Keratinocyte (primary cell): ENCODE results near the gene XG. TPM values are rescaled to one million over a fixed set of nuclear protein-coding genes. Genes with fewer than 3 reads are reported as not detected.

ENCODE experiments used
- DNase-seq: peaks from one replicate; pipeline ENCODE4 v3.0.0-alpha.2; 2011; ENCODE audit warnings: low read depth, missing footprints, low spot score
- FAIRE-seq: peaks from 2 replicates; lab custom pipeline; 2011; peaks lifted over from hg19 to GRCh38; lab: Jason Lieb, UNC
- H2AFZ ChIP-seq: 2 replicates; pipeline ENCODE4 v1.6.0; 2012; ENCODE audit warnings: low read length, control low read depth, inconsistent platforms; ENCODE audit not compliant: control insufficient read depth
- H3K27ac ChIP-seq: 2 replicates; pipeline ENCODE4 v1.5.1; 2011; ENCODE audit warnings: low read length; ENCODE audit not compliant: control insufficient read depth, insufficient read depth
- H3K27me3 ChIP-seq: 3 replicates; pipeline ENCODE4 v1.6.0; 2011; ENCODE audit warnings: low read length; ENCODE audit not compliant: control insufficient read depth, insufficient read depth; ENCODE audit errors: extremely low read depth
- H3K36me3 ChIP-seq, 2 experiments: 2 replicates in 1 of 2; 3 replicates in 1 of 2; pipeline ENCODE4 v1.5.1; 2011; ENCODE audit warnings: low read length in 2 of 2, mild to moderate bottlenecking in 1 of 2; ENCODE audit not compliant: control insufficient read depth in 2 of 2, insufficient read depth in 2 of 2; ENCODE audit errors: extremely low read depth in 1 of 2
- H3K4me1 ChIP-seq: 3 replicates; pipeline ENCODE4 v1.5.1; 2011; ENCODE audit warnings: low read length; ENCODE audit not compliant: control insufficient read depth, insufficient read depth; ENCODE audit errors: extremely low read depth
- H3K4me2 ChIP-seq: 3 replicates; pipeline ENCODE4 v1.6.0; 2011; ENCODE audit warnings: low read depth, low read length; ENCODE audit not compliant: control insufficient read depth, insufficient read depth; ENCODE audit errors: extremely low read depth
- H3K4me3 ChIP-seq, 3 experiments: fragments of 200-600 bp in 1 of 3; sonication (generic) in 1 of 3; 2 replicates in 2 of 3; 3 replicates in 1 of 3; pipeline ENCODE4 v1.5.1; 2011 to 2016; ENCODE audit warnings: low read length in 3 of 3, mild to moderate bottlenecking in 3 of 3, control low read depth in 2 of 3, inconsistent platforms in 1 of 3, low read depth in 1 of 3, mixed read lengths in 1 of 3, mixed run types in 1 of 3, moderate library complexity in 1 of 3; ENCODE audit not compliant: control insufficient read depth in 2 of 3, insufficient read depth in 2 of 3; ENCODE audit errors: extremely low read depth in 1 of 3
- H3K79me2 ChIP-seq: 2 replicates; pipeline ENCODE4 v1.6.0; 2012; ENCODE audit warnings: low read length; ENCODE audit not compliant: control insufficient read depth, insufficient read depth
- H3K9ac ChIP-seq: 3 replicates; pipeline ENCODE4 v1.6.0; 2011; ENCODE audit warnings: low read length; ENCODE audit not compliant: control insufficient read depth, insufficient read depth; ENCODE audit errors: extremely low read depth
- H3K9me1 ChIP-seq: 3 replicates; pipeline ENCODE4 v1.6.0; 2011; ENCODE audit warnings: low read length; ENCODE audit not compliant: control insufficient read depth, insufficient read depth; ENCODE audit errors: extremely low read depth
- H3K9me3 ChIP-seq: 2 replicates; pipeline ENCODE4 v1.5.1; 2012; ENCODE audit warnings: low read depth, low read length; ENCODE audit not compliant: control insufficient read depth
- H4K20me1 ChIP-seq: 3 replicates; pipeline ENCODE4 v1.6.0; 2011; ENCODE audit warnings: low read length; ENCODE audit not compliant: control insufficient read depth, insufficient read depth; ENCODE audit errors: extremely low read depth
- CTCF ChIP-seq, 3 experiments: IDR thresholded peaks in 1 of 3; conservative IDR thresholded peaks in 1 of 3; optimal IDR thresholded peaks in 1 of 3; 2 replicates in 2 of 3; 3 replicates in 1 of 3; pipeline versions ENCODE3 to v1.5.1; 2011; ENCODE audit warnings: low read length in 3 of 3, mild to moderate bottlenecking in 3 of 3, moderate library complexity in 2 of 3, control low read depth in 1 of 3, inconsistent platforms in 1 of 3; ENCODE audit not compliant: insufficient read depth in 2 of 3; ENCODE audit errors: extremely low read depth in 1 of 3
- EZH2 ChIP-seq: IDR thresholded peaks from one replicate; pipeline ENCODE4 v1.6.1; 2012; ENCODE audit warnings: inconsistent platforms, mild to moderate bottlenecking, low read length, moderate library complexity
- dilution Hi-C: fragments of 300-500 bp; cut with MboI; formaldehyde crosslinking; loops from one replicate; pipeline ENCODE4 v1.7.0; 2020; ENCODE audit warnings: low sequenced_read_pairs; ENCODE audit not compliant: extremely low pct_ligation_motif_present
- polyA plus RNA-seq, 5 experiments: library from polyadenylated mRNA; depleted of rRNA in 3 of 5; stranded (reverse) in 3 of 5; stranded (forward) in 1 of 5; unstranded in 1 of 5; fragments of >200 nt; gene quantifications; 1 replicate in 1 of 5; 2 replicates in 3 of 5; 3 replicates in 1 of 5; pipeline versions ENCODE4 v1.2.1 to v1.2.3, GENCODE V29; 2011 to 2012; ENCODE audit warnings: missing spikeins in 2 of 5, low read depth in 1 of 5, low replicate concordance in 1 of 5

The XG gene
- polyA plus RNA-seq, 1 donor (not counting 4 experiments of a cell fraction or from before 2014, with no cell fraction given): 70.9 TPM

- H2AFZ ChIP-seq: no peak overlapping the region
- H3K4me1 ChIP-seq: no peaks in the 10 kb centered on the region
- H3K4me3 ChIP-seq: no peak overlapping the region
- DNase-seq (no peak), FAIRE-seq (no peak)
- no peaks in the 10 kb centered on the region for H3K9me3 ChIP-seq
- H3K27ac ChIP-seq: no peak overlapping the region
- dilution Hi-C loops: no loop called here
- H4K20me1 ChIP-seq: no peaks in the 10 kb centered on the region
- no peaks in the 10 kb centered on the region for H3K36me3 ChIP-seq
- H3K4me2 ChIP-seq: no peak overlapping the region
- no peak overlapping the region for H3K9ac ChIP-seq
- peaks cover 30% of the 10 kb centered on the region for H3K27me3 ChIP-seq
- no peak for TF ChIP-seq CTCF (optimal IDR thresholded peaks at IDR 0.05 in 1 of 3, IDR thresholded peaks at IDR 0.05 in 1 of 3, conservative IDR thresholded peaks at IDR 0.05 in 1 of 3; ENCODE audit: extremely low read depth in 1 of 3, insufficient read depth in 2 of 3, low read length in 3 of 3)
- no peak for TF ChIP-seq EZH2
- no peaks in the 10 kb centered on the region for H3K9me1 ChIP-seq
- H3K79me2 ChIP-seq: no peaks in the 10 kb centered on the region
These were observed 77.1 kb downstream of the XG start for GRCh38 chrX:2828959-2829411.

DNA sequence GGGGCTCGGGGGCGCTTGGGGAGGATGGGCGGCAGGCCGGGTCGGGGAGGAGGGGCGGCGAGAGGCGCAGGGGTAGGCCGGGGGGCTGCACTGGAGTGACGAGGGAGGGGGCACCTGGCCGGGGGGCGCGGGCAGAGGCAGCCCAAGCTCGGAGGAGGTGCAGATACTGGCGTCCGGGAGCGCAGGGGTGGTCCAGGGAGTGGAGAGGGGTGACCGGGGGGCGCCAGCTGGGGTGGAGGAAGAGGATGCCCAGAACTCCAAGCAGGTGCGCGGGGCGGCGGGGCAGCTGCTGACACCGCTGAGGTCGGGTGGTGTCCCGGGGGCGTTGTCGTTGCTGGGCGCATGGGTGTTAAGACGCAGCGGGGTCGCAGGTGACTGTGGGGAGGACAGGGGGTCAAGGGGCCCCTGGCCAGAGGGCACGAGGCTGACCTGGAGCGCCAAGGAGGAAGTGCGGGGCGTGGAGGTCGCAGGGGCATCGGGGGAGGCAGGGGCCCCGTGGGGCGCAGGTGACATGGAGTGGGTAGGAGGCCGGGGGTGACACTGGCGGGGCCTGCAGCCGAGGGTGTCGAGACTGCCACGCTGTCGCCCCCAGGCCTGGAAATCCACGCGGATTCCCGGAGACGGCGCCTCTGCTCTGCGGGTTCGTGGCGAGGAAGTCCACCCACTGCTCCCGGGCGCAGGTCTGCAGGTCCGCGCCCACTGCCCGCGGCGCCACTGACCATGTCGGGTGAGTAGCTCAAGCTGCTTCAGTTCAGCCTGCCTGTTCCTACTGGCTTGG lies 77.8 kb downstream of the XG start:
- peaks cover 30% of the 10 kb centered on the region for H3K27me3 ChIP-seq
- H3K4me1 ChIP-seq: no peaks in the 10 kb centered on the region
- H3K9me3 ChIP-seq: no peaks in the 10 kb centered on the region
- H3K79me2 ChIP-seq: no peaks in the 10 kb centered on the region
- no peak overlapping the region for H3K9ac ChIP-seq
- FAIRE-seq: no peak
- H3K4me2 ChIP-seq: no peak overlapping the region
- TF ChIP-seq EZH2: peak; percentile 70
- TF ChIP-seq CTCF (optimal IDR thresholded peaks at IDR 0.05 in 1 of 3, IDR thresholded peaks at IDR 0.05 in 1 of 3, conservative IDR thresholded peaks at IDR 0.05 in 1 of 3; ENCODE audit: extremely low read depth in 1 of 3, insufficient read depth in 2 of 3, low read length in 3 of 3): no peak
- dilution Hi-C loops: no loop called here
- H3K27ac ChIP-seq: no peak overlapping the region
- no peaks in the 10 kb centered on the region for H3K9me1 ChIP-seq
- H4K20me1 ChIP-seq: no peaks in the 10 kb centered on the region
- no peaks in the 10 kb centered on the region for H3K36me3 ChIP-seq
- no peak overlapping the region for H2AFZ ChIP-seq
- DNase-seq: no peak
- no peak overlapping the region for H3K4me3 ChIP-seq
